Measurements from ENCODE around the gene TM9SF4.

Gene TM9SF4

GRCh38 chr20:32130352-32130751 is 20.8 kb downstream of the TM9SF4 start:
- no peak for DNase-seq

GRCh38 chr20:32130965-32131364 is 21.5 kb downstream of the TM9SF4 start:
- DNase-seq: no peak

GRCh38 chr20:32132911-32133549 is 23.5 kb downstream of the TM9SF4 start:
- no peak for DNase-seq

GRCh38 chr20:32134026-32134425 is 24.5 kb downstream of the TM9SF4 start:
- no peak for DNase-seq

GRCh38 chr20:32135983-32136515 is 26.5 kb downstream of the TM9SF4 start:
- no peak for DNase-seq

GRCh38 chr20:32138921-32139320 is 29.4 kb downstream of the TM9SF4 start:
- DNase-seq: no peak

GRCh38 chr20:32139947-32140346 is 30.4 kb downstream of the TM9SF4 start:
- peak; percentile 94 for DNase-seq

GRCh38 chr20:32140603-32141002 is 31.1 kb downstream of the TM9SF4 start:
- no peak for DNase-seq

- DNase-seq: no peak
Observed at GRCh38 chr20:32141465-32141980, 32.0 kb downstream of the TM9SF4 start.

GRCh38 chr20:32142088-32142487 is 32.6 kb downstream of the TM9SF4 start:
- no peak for DNase-seq

- no peak for DNase-seq
Observed at GRCh38 chr20:32142991-32143390, 33.5 kb downstream of the TM9SF4 start.

GRCh38 chr20:32144898-32145662 is 35.6 kb downstream of the TM9SF4 start:
- DNase-seq: no peak

- DNase-seq: no peak
Observed at GRCh38 chr20:32149566-32150170, 40.2 kb downstream of the TM9SF4 start.

GRCh38 chr20:32150291-32150848 is 40.9 kb downstream of the TM9SF4 start:
- DNase-seq: no peak

- DNase-seq: peak; percentile 72
Observed at GRCh38 chr20:32152421-32153155, 43.1 kb downstream of the TM9SF4 start.

- DNase-seq: no peak
Observed at GRCh38 chr20:32153156-32153665, 43.7 kb downstream of the TM9SF4 start.

GRCh38 chr20:32153771-32154170 is 44.3 kb downstream of the TM9SF4 start:
- DNase-seq: no peak

- DNase-seq: peak; percentile 94
Observed at GRCh38 chr20:32155017-32155981, 45.8 kb downstream of the TM9SF4 start.

GRCh38 chr20:32157611-32158010 is 48.1 kb downstream of the TM9SF4 start:
- DNase-seq: no peak

- no peak for DNase-seq
Observed at GRCh38 chr20:32158351-32158750, 48.8 kb downstream of the TM9SF4 start.

Measured in DMS79 (cell line).